ENCODE data around the gene CCDC190.

- TF ChIP-seq EGR1 (IDR thresholded peaks at IDR 0.05; ENCODE audit: low read depth) = no peak
- TF ChIP-seq CTCF (IDR thresholded peaks at IDR 0.05 in 2 of 3, conservative IDR thresholded peaks at IDR 0.05 in 1 of 3; ENCODE audit: borderline replicate concordance in 1 of 3, insufficient read depth in 1 of 3, low read depth in 2 of 3, low read length in 2 of 3) = no peak
- no peak for TF ChIP-seq POLR2A (IDR thresholded peaks at IDR 0.05; ENCODE audit: borderline replicate concordance, extremely low read depth, insufficient read depth, insufficient read length)
- no peak for TF ChIP-seq ZNF274 (IDR thresholded peaks at IDR 0.05; ENCODE audit: low read depth, low read length)
- no peak for TF ChIP-seq POLR2AphosphoS5 (IDR thresholded peaks at IDR 0.05; ENCODE audit: low read depth, low read length)
- TF ChIP-seq EZH2 (IDR thresholded peaks at IDR 0.05) = no peak
- peak; percentile 56 for TF ChIP-seq JUND (IDR thresholded peaks at IDR 0.05)
- TF ChIP-seq MAX (IDR thresholded peaks at IDR 0.05) = 0 out of 2 replicates have a peak, but pooled peaks have one; percentile 18
- TF ChIP-seq YY1 (IDR thresholded peaks at IDR 0.05; ENCODE audit: extremely low read depth, insufficient replicate concordance, low read depth, low read length) = no peak
- TF ChIP-seq EZH2phosphoT487 (IDR thresholded peaks at IDR 0.05; ENCODE audit: borderline replicate concordance) = no peak
- no peak for TF ChIP-seq RAD21 (IDR thresholded peaks at IDR 0.05; ENCODE audit: low read depth)
- TF ChIP-seq SIN3A (IDR thresholded peaks at IDR 0.05; ENCODE audit: low read depth) = peak; percentile 47; the same call in 1 of the 2 replicates
- TF ChIP-seq ZBTB33 (IDR thresholded peaks at IDR 0.05; ENCODE audit: extremely low read depth, insufficient replicate concordance, low read length) = no peak
- no peak for TF ChIP-seq REST (IDR thresholded peaks at IDR 0.05; ENCODE audit: low read depth)
Observed at GRCh38 chr1:162856260-162856659, 4.7 kb downstream of the CCDC190 start.

Measured in HCT116 (cell line).